ENCODE data around the gene DIMT1. TPM values are rescaled to one million over a fixed set of nuclear protein-coding genes. Genes with fewer than 3 reads are reported as not detected.

The DIMT1 gene
- total and polyA plus RNA-seq, 2 experiments from 2014 or later, result 19.4 to 23.6 TPM

DNA sequence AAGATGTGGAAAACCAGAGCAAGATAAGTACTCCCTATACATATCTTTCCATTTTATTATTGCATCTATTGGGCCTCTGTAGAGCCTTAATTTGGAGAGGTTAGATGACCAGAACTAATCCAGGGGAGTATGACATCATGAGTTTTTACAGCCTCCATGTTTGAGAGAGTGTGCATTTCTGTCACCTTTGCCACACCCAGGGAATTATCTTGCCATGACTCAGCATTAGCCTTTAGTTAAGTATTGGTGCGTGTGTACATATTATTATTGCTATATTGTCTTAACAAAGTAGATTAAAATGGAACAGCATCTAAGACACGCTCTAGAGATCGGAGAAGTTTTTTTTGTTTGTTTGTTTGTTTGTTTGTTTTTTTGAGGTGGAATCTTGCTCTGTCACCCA, 27.6 kb downstream of the DIMT1 start:
- Histone ChIP-seq H3K36me3 (peaks cover 51% of the 10 kb centered on the region), H3K4me3 (no peak overlapping the region), H3K27me3 (no peaks in the 10 kb centered on the region), H3K27ac (no peak overlapping the region), H3K4me1 (ENCODE audit: low read depth) (no peaks in the 10 kb centered on the region), H3K9me3 (ENCODE audit: low read depth) (no peaks in the 10 kb centered on the region)
- DNase-seq (ENCODE audit: low read depth in 1 of 2, low spot score in 1 of 2), result peak in 1 of 2 donors; percentile 3
- TF ChIP-seq, protein P1, sequence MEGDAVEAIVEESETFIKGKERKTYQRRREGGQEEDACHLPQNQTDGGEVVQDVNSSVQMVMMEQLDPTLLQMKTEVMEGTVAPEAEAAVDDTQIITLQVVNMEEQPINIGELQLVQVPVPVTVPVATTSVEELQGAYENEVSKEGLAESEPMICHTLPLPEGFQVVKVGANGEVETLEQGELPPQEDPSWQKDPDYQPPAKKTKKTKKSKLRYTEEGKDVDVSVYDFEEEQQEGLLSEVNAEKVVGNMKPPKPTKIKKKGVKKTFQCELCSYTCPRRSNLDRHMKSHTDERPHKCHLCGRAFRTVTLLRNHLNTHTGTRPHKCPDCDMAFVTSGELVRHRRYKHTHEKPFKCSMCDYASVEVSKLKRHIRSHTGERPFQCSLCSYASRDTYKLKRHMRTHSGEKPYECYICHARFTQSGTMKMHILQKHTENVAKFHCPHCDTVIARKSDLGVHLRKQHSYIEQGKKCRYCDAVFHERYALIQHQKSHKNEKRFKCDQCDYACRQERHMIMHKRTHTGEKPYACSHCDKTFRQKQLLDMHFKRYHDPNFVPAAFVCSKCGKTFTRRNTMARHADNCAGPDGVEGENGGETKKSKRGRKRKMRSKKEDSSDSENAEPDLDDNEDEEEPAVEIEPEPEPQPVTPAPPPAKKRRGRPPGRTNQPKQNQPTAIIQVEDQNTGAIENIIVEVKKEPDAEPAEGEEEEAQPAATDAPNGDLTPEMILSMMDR (IDR thresholded peaks at IDR 0.05; ENCODE audit: low read depth, low read length), result no peak

DNA sequence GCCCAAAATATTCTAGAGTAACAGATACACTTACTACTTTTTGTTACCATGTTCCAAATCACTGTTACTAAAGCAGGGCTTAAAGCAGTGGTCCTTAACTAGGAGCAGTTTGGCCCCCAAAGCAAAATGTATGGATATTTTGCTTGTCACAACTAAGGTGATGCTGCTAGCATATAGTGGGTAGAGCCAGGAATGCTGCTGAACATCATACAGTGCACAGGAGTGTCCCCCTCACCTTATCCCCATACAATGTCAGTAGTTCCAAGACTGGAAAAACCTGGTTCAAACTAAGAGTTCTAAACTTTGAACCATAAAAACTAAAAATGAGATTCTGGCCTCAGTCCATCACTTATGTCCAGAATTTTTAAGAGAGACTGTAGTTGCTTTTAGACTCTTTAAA, 28.1 kb downstream of the DIMT1 start:
- Histone ChIP-seq H3K27ac (no peak overlapping the region), H3K27me3 (no peaks in the 10 kb centered on the region), H3K4me1 (ENCODE audit: low read depth) (no peaks in the 10 kb centered on the region), H3K4me3 (no peak overlapping the region), H3K36me3 (peaks cover 48% of the 10 kb centered on the region), H3K9me3 (ENCODE audit: low read depth) (no peaks in the 10 kb centered on the region)
- TF ChIP-seq, protein P1 (IDR thresholded peaks at IDR 0.05; ENCODE audit: low read depth, low read length), result no peak
- DNase-seq (ENCODE audit: low read depth in 1 of 2, low spot score in 1 of 2), result no peak

DNA sequence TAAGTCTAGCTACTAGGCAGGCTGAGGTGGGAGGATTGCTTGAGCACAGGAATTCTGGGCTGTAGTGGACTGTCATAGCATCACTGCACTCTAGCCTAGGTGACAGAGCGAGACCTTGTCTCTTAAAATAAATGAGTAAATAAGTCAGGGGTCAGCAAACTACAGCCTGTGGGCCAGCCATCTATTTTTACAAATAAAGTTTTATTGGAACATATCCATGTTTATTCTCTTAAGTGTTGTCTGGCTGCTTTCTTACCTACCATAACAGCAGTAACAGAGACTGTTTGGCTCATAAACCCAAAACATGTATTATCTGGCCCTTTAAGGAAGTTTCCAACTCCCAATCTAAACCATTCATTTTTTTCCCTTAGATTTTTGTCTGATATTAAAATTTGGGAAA, 29.6 kb downstream of the DIMT1 start:
- DNase-seq (ENCODE audit: low read depth in 1 of 2, low spot score in 1 of 2), result no peak
- H3K4me3 ChIP-seq, result no peak overlapping the region
- H3K27me3 ChIP-seq, result no peaks in the 10 kb centered on the region
- peaks cover 41% of the 10 kb centered on the region for H3K36me3 ChIP-seq
- H3K4me1 ChIP-seq (ENCODE audit: low read depth), result no peaks in the 10 kb centered on the region
- no peaks in the 10 kb centered on the region for H3K9me3 ChIP-seq (ENCODE audit: low read depth)
- H3K27ac ChIP-seq, result no peak overlapping the region
- TF ChIP-seq, protein P1 (IDR thresholded peaks at IDR 0.05; ENCODE audit: low read depth, low read length), result no peak

DNA sequence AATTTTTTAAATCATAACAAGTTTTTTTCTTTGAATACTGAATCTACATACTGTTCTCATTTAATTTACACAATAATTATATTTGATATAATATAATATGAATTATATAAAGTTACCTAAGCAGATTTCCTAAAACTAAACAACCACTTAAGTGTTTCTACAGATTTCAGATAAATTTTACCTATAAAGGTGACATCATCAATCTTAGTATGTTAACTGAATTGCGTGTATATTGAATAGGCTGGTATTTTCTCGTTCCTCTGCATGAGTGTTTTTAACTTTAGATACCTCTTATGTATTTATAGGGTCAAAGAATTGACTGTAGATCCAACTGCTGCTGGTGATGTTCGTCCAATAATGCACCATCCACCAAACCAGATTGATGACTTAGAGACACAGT, 30.3 kb downstream of the DIMT1 start:
- no peaks in the 10 kb centered on the region for H3K9me3 ChIP-seq (ENCODE audit: low read depth)
- H3K27ac ChIP-seq, result no peak overlapping the region
- no peak for DNase-seq (ENCODE audit: low read depth in 1 of 2, low spot score in 1 of 2)
- H3K4me1 ChIP-seq (ENCODE audit: low read depth), result no peaks in the 10 kb centered on the region
- H3K4me3 ChIP-seq, result no peak overlapping the region
- TF ChIP-seq, protein P1 (IDR thresholded peaks at IDR 0.05; ENCODE audit: low read depth, low read length), result no peak
- H3K27me3 ChIP-seq, result no peaks in the 10 kb centered on the region
- H3K36me3 ChIP-seq, result peaks cover 39% of the 10 kb centered on the region

DNA sequence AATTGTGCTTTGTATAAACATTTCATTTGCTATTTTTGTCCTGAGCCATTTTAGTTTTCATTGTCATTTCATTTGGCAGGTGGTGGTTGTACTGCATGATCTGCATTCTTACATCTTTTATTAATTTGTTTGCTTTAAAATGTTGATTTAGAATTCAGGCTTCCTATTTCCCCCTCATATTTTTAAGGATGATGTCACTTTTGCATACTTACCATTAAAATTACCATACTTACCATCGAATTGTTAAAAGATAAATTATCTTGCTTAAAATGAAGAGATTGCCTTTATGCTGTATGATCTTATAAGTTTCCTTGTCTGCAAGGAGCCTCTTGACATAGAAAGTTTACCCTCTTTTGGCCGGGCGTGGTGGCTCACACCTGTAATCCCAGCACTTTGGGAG, 31.1 kb downstream of the DIMT1 start:
- no peaks in the 10 kb centered on the region for H3K4me1 ChIP-seq (ENCODE audit: low read depth)
- H3K27ac ChIP-seq, result no peak overlapping the region
- TF ChIP-seq, protein P1 (IDR thresholded peaks at IDR 0.05; ENCODE audit: low read depth, low read length), result no peak
- H3K4me3 ChIP-seq, result no peak overlapping the region
- H3K36me3 ChIP-seq, result peaks cover 31% of the 10 kb centered on the region
- no peak for DNase-seq (ENCODE audit: low read depth in 1 of 2, low spot score in 1 of 2)
- H3K27me3 ChIP-seq, result no peaks in the 10 kb centered on the region
- H3K9me3 ChIP-seq (ENCODE audit: low read depth), result no peaks in the 10 kb centered on the region

DNA sequence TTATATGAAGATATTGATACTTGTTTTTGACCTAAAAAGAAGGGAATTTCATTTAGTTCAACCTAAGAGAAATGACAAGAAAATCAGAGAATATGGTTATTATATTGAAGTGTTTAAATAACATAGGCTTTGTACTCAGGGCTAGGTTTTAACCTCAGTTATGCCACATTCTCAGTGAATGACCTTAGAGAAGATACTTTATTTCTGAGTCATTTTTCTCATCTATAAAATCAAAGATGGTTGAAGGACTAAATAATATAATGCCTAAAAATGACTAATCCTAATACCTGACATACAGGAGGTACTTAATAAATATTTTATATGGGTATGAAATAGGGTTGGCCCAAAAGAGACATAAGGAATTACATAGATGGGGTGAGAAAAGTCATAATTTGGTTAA, 32.3 kb downstream of the DIMT1 start:
- peaks cover 26% of the 10 kb centered on the region for H3K36me3 ChIP-seq
- no peak for DNase-seq (ENCODE audit: low read depth in 1 of 2, low spot score in 1 of 2)
- H3K9me3 ChIP-seq (ENCODE audit: low read depth), result no peaks in the 10 kb centered on the region
- no peaks in the 10 kb centered on the region for H3K4me1 ChIP-seq (ENCODE audit: low read depth)
- H3K27me3 ChIP-seq, result no peaks in the 10 kb centered on the region
- H3K4me3 ChIP-seq, result no peak overlapping the region
- H3K27ac ChIP-seq, result no peak overlapping the region
- TF ChIP-seq, protein P1 (IDR thresholded peaks at IDR 0.05; ENCODE audit: low read depth, low read length), result no peak

Measured in cardiac muscle cell (in vitro differentiated cells and primary cell).